Purkinje cell (primary cell): ENCODE results near the gene ALG10. TPM values are rescaled to one million over a fixed set of nuclear protein-coding genes. Genes with fewer than 3 reads are reported as not detected.

ENCODE experiments used
- polyA plus RNA-seq: library from polyadenylated mRNA; unstranded; fragments of >200 nt; fragmentation: Nextera tagmentation; gene quantifications from 2 replicates; pipeline ENCODE4 v1.2.1, GENCODE V29; 2014

The ALG10 gene
- polyA plus RNA-seq = 2.3 and 5.0 TPM in 2 replicates

GRCh38 chr12:34022079-34022830 lies at the start of gene ALG10:
ALG10 (plus strand) TSS chr12:34022496; CDS start chr12:34022600, 104 bp downstream.

